GM23338 (cell line): ENCODE results near the gene TSPY9.
"Not testable (repeated sequence)": the region's sequence is repeated elsewhere in the genome, so short reads cannot be mapped to it uniquely, and the experiment has no call there.

ENCODE experiments used
- EZH2phosphoT487 ChIP-seq: fragments of 200-600 bp; sonication (generic); IDR thresholded peaks from one replicate; pipeline ENCODE4 v1.8.1; 2018; ENCODE audit warnings: antibody characterized with exemption; ENCODE audit not compliant: unreplicated experiment
- TF ChIP-seq, protein P1 (sequence below), 2 experiments: fragments of 200-600 bp in 1 of 2; sonication (generic) in 1 of 2; conservative IDR thresholded peaks; 2 replicates each; pipeline versions ENCODE4 v1.5.1 to v1.6.1; 2016 to 2017; ENCODE audit warnings: antibody characterized with exemption in 2 of 2, low read depth in 2 of 2, mild to moderate bottlenecking in 2 of 2, moderate library complexity in 1 of 2
- TF ChIP-seq, protein P2 (sequence below): IDR thresholded peaks from one replicate; pipeline ENCODE4 v1.6.1; 2018; ENCODE audit warnings: antibody characterized with exemption; ENCODE audit not compliant: unreplicated experiment

DNA sequence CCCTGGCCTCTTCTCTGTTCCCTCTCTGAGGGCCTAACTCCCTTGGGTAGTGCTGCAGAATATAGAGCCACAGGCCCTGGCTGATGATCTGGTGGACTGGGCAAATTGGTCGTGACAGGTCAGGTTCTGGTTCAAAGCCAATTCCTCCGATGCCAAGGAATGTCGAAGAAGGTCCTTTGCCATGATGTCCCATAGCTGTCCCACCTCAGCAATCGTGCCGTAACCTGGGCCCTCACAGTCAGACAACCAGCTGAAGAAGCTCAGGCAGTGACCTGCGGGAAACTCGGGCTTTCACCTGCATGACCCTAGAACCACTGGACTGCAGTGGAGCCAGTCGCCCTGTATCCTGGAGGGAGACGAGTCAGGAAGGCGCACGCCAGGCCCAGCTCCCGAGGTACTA is 29.2 kb downstream of the TSPY9 start:
- TF ChIP-seq, protein P1, sequence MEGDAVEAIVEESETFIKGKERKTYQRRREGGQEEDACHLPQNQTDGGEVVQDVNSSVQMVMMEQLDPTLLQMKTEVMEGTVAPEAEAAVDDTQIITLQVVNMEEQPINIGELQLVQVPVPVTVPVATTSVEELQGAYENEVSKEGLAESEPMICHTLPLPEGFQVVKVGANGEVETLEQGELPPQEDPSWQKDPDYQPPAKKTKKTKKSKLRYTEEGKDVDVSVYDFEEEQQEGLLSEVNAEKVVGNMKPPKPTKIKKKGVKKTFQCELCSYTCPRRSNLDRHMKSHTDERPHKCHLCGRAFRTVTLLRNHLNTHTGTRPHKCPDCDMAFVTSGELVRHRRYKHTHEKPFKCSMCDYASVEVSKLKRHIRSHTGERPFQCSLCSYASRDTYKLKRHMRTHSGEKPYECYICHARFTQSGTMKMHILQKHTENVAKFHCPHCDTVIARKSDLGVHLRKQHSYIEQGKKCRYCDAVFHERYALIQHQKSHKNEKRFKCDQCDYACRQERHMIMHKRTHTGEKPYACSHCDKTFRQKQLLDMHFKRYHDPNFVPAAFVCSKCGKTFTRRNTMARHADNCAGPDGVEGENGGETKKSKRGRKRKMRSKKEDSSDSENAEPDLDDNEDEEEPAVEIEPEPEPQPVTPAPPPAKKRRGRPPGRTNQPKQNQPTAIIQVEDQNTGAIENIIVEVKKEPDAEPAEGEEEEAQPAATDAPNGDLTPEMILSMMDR (conservative IDR thresholded peaks at IDR 0.05; ENCODE audit: low read depth in 2 of 2) = not testable (repeated sequence)
- TF ChIP-seq, protein P2, sequence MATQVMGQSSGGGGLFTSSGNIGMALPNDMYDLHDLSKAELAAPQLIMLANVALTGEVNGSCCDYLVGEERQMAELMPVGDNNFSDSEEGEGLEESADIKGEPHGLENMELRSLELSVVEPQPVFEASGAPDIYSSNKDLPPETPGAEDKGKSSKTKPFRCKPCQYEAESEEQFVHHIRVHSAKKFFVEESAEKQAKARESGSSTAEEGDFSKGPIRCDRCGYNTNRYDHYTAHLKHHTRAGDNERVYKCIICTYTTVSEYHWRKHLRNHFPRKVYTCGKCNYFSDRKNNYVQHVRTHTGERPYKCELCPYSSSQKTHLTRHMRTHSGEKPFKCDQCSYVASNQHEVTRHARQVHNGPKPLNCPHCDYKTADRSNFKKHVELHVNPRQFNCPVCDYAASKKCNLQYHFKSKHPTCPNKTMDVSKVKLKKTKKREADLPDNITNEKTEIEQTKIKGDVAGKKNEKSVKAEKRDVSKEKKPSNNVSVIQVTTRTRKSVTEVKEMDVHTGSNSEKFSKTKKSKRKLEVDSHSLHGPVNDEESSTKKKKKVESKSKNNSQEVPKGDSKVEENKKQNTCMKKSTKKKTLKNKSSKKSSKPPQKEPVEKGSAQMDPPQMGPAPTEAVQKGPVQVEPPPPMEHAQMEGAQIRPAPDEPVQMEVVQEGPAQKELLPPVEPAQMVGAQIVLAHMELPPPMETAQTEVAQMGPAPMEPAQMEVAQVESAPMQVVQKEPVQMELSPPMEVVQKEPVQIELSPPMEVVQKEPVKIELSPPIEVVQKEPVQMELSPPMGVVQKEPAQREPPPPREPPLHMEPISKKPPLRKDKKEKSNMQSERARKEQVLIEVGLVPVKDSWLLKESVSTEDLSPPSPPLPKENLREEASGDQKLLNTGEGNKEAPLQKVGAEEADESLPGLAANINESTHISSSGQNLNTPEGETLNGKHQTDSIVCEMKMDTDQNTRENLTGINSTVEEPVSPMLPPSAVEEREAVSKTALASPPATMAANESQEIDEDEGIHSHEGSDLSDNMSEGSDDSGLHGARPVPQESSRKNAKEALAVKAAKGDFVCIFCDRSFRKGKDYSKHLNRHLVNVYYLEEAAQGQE = not testable (repeated sequence)
- not testable (repeated sequence) for TF ChIP-seq EZH2phosphoT487
